Caco-2 (cell line): ENCODE data around the gene SVEP1. TPM values are rescaled to one million over a fixed set of nuclear protein-coding genes. Genes with fewer than 3 reads are reported as not detected.

Experiments
- BruUV-seq: library from RNA; stranded (reverse); fragments of 400-500 nt; replicated peaks from 2 replicates; lab custom pipeline; 2021; lab: Mats Ljungman, UMichigan
- CTCF ChIA-PET: fragments of 300-600 bp; sonication (Branson Sonifier 250); formaldehyde crosslinking; loops from one replicate; lab custom pipeline; 2022; ENCODE audit warnings: antibody characterized with exemption; lab: Charles Lee
- POLR2A ChIA-PET: fragments of 300-600 bp; sonication (Branson Sonifier 250); formaldehyde crosslinking; loops from one replicate; lab custom pipeline; 2022; ENCODE audit warnings: antibody characterized with exemption; lab: Charles Lee
- DNase-seq, 2 experiments: peaks; one replicate each; pipeline versions ENCODE4 v3.0.0 to v3.0.0-alpha.2; 2020 to 2022
- H3K27me3 ChIP-seq: replicated peaks from 2 replicates; pipeline ENCODE4 v1.6.0; 2011; ENCODE audit warnings: low read length; ENCODE audit not compliant: control insufficient read depth, insufficient read depth
- H3K36me3 ChIP-seq: 2 replicates; pipeline ENCODE4 v1.5.1; 2011; ENCODE audit warnings: low read length; ENCODE audit not compliant: control insufficient read depth, insufficient read depth
- H3K4me1 ChIP-seq: fragments of 250-450 bp; sonication (Bioruptor Pico); 2 replicates; pipeline ENCODE4 v1.5.1; 2020; ENCODE audit warnings: mild to moderate bottlenecking
- H3K4me3 ChIP-seq: 2 replicates; pipeline ENCODE4 v1.5.1; 2011; ENCODE audit warnings: low read depth, mild to moderate bottlenecking, control low read depth, low read length
- H3K9me3 ChIP-seq: fragments of 250-450 bp; sonication (Bioruptor Pico); 2 replicates; pipeline ENCODE4 v1.5.1; 2020; ENCODE audit warnings: mild to moderate bottlenecking, moderate library complexity
- H3K27ac Mint-ChIP-seq: one replicate; pipeline ENCODE4 v1.8.0; 2022; ENCODE audit warnings: mixed read lengths; ENCODE audit not compliant: unreplicated experiment
- H3K27me3 Mint-ChIP-seq: one replicate; pipeline ENCODE4 v1.8.0; 2022; ENCODE audit warnings: mixed read lengths; ENCODE audit not compliant: insufficient read depth, unreplicated experiment
- H3K36me3 Mint-ChIP-seq: one replicate; pipeline ENCODE4 v1.8.0; 2022; ENCODE audit warnings: mild to moderate bottlenecking, mixed read lengths; ENCODE audit not compliant: insufficient read depth, unreplicated experiment
- H3K4me1 Mint-ChIP-seq: one replicate; pipeline ENCODE4 v1.8.0; 2022; ENCODE audit warnings: low read depth, mixed read lengths; ENCODE audit not compliant: unreplicated experiment
- H3K4me3 Mint-ChIP-seq: one replicate; pipeline ENCODE4 v1.8.0; 2022; ENCODE audit warnings: mild to moderate bottlenecking, moderate library complexity, mixed read lengths; ENCODE audit not compliant: unreplicated experiment
- H3K9me3 Mint-ChIP-seq: one replicate; pipeline ENCODE4 v1.8.0; 2022; ENCODE audit warnings: mixed read lengths; ENCODE audit not compliant: unreplicated experiment
- intact Hi-C: fragments of 100-400 bp; cut with micrococcal nuclease; formaldehyde crosslinking; loops from one replicate; pipeline ENCODE4 v1.10.0; 2022; ENCODE audit not compliant: unreplicated experiment
- total RNA-seq: library from RNA; stranded (reverse); gene quantifications from 2 replicates; pipeline ENCODE4 v1.2.3, GENCODE V29; 2022
- TF ChIP-seq, protein P1 (sequence below), 2 experiments: fragments of 200-600 bp in 1 of 2; IDR thresholded peaks; 1 replicate in 1 of 2; 2 replicates in 1 of 2; pipeline versions ENCODE4 v1.5.1 to v1.8.0; 2011 to 2022; ENCODE audit warnings: antibody characterized with exemption in 1 of 2, control low read depth in 1 of 2, inconsistent platforms in 1 of 2, low read depth in 1 of 2, low read length in 1 of 2, mild to moderate bottlenecking in 1 of 2, moderate library complexity in 1 of 2; ENCODE audit not compliant: insufficient read depth in 1 of 2, severe bottlenecking in 1 of 2, unreplicated experiment in 1 of 2

The SVEP1 gene
- total RNA-seq, 1 experiment from 2014 or later, result 2.9 TPM

DNA sequence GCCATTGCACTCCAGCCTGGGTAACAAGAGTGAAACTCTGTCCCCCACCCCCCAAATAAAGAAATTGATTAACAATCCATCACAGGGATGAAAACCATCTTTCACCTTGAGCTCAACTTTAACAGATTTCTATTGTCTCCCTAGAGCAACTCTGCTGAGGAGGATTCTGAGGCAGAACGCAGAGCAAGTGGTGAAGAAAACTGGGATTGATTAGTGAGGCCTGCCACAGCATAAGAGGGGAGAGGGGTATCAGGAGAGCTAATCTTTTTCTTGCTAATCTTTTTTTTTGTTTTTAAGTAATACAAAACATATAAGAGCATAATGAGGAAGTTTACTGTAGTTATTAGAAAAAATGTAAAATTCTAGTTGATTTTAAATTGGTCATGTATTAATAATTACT, 250.8 kb downstream of the SVEP1 start:
- no peaks in the 10 kb centered on the region for H3K4me1 Mint-ChIP-seq
- intact Hi-C loops, result no loop called here
- H3K36me3 Mint-ChIP-seq, result no peaks in the 10 kb centered on the region
- no peaks in the 10 kb centered on the region for H3K36me3 ChIP-seq
- no peak for DNase-seq
- H3K4me1 ChIP-seq, result no peaks in the 10 kb centered on the region; the same call in 1 of the 2 replicates
- H3K9me3 ChIP-seq, result no peaks in the 10 kb centered on the region
- no TSS peak for BruUV-seq
- TF ChIP-seq, protein P1, sequence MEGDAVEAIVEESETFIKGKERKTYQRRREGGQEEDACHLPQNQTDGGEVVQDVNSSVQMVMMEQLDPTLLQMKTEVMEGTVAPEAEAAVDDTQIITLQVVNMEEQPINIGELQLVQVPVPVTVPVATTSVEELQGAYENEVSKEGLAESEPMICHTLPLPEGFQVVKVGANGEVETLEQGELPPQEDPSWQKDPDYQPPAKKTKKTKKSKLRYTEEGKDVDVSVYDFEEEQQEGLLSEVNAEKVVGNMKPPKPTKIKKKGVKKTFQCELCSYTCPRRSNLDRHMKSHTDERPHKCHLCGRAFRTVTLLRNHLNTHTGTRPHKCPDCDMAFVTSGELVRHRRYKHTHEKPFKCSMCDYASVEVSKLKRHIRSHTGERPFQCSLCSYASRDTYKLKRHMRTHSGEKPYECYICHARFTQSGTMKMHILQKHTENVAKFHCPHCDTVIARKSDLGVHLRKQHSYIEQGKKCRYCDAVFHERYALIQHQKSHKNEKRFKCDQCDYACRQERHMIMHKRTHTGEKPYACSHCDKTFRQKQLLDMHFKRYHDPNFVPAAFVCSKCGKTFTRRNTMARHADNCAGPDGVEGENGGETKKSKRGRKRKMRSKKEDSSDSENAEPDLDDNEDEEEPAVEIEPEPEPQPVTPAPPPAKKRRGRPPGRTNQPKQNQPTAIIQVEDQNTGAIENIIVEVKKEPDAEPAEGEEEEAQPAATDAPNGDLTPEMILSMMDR (IDR thresholded peaks at IDR 0.05; ENCODE audit: insufficient read depth in 1 of 2, low read depth in 1 of 2, low read length in 1 of 2, severe bottlenecking in 1 of 2, unreplicated experiment in 1 of 2), result no peak
- no peaks in the 10 kb centered on the region for H3K9me3 Mint-ChIP-seq
- no peak overlapping the region for H3K4me3 ChIP-seq
- POLR2A ChIA-PET, result interaction anchor here (0.5 kb wide), 1 partner anchor 72 kb away, joined by 11 read pairs; the partner anchor contains the start of gene TXN
- CTCF ChIA-PET, result no interaction called here
- no peak overlapping the region for H3K27ac Mint-ChIP-seq
- no peaks in the 10 kb centered on the region for H3K27me3 ChIP-seq
- H3K4me3 Mint-ChIP-seq, result no peak overlapping the region
- no peaks in the 10 kb centered on the region for H3K27me3 Mint-ChIP-seq

DNA sequence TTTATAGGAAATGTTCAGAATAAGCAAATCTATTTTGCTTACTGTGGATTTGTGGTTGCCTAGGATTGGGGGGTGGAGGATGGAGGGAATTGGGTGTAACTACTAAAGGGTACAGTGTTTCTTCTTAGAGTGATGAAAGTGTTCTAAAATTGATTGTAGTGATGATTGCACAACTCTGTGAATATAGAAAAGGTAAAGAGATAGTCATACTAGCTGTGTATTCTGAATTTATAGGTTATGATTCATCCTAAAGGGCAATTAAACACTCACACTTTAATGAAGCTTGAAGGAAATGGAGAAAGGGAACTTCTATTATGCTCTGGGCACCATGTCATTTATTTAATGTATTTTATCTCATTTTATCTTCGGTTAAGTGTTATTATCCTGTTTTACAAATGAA, 251.8 kb downstream of the SVEP1 start:
- Histone ChIP-seq H3K27me3 (no peaks in the 10 kb centered on the region), H3K9me3 (no peaks in the 10 kb centered on the region), H3K36me3 (no peaks in the 10 kb centered on the region), H3K4me3 (no peak overlapping the region), H3K4me1 (no peaks in the 10 kb centered on the region; the same call in 1 of the 2 replicates)
- POLR2A ChIA-PET, result no interaction called here
- H3K4me3 Mint-ChIP-seq, result no peak overlapping the region
- DNase-seq, result no peak
- no peak overlapping the region for H3K27ac Mint-ChIP-seq
- H3K9me3 Mint-ChIP-seq, result no peaks in the 10 kb centered on the region
- no TSS peak for BruUV-seq
- no peaks in the 10 kb centered on the region for H3K4me1 Mint-ChIP-seq
- TF ChIP-seq, protein P1 (IDR thresholded peaks at IDR 0.05; ENCODE audit: insufficient read depth in 1 of 2, low read depth in 1 of 2, low read length in 1 of 2, severe bottlenecking in 1 of 2, unreplicated experiment in 1 of 2), result no peak
- intact Hi-C loops, result no loop called here
- CTCF ChIA-PET, result no interaction called here
- H3K27me3 Mint-ChIP-seq, result no peaks in the 10 kb centered on the region
- no peaks in the 10 kb centered on the region for H3K36me3 Mint-ChIP-seq

DNA sequence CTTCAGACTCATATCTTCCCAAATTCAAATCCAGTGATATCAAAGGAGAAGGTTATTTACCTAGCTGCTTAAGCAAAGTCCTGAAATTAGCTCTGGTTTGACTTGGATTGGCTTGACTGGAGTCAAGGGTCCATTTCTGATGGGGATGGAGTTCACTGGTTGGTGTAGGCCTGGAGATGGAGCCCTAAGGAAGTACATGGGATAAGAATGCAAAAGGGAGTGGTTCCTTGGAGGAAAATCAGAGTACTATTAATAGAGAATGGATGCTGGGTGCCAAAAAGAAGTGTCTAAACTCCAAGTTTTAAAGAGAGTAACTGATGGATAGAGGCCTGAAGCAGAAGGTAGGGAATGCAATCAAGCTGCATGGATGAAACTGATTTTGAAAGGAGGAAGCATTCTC, 255.7 kb downstream of the SVEP1 start:
- no peaks in the 10 kb centered on the region; the same call in 1 of the 2 replicates for H3K4me1 ChIP-seq
- no peaks in the 10 kb centered on the region for H3K27me3 ChIP-seq
- TF ChIP-seq, protein P1 (IDR thresholded peaks at IDR 0.05; ENCODE audit: insufficient read depth in 1 of 2, low read depth in 1 of 2, low read length in 1 of 2, severe bottlenecking in 1 of 2, unreplicated experiment in 1 of 2), result no peak
- H3K4me3 ChIP-seq, result no peak overlapping the region
- CTCF ChIA-PET, result no interaction called here
- H3K4me3 Mint-ChIP-seq, result no peak overlapping the region
- POLR2A ChIA-PET, result no interaction called here
- intact Hi-C loops, result no loop called here
- no peak for DNase-seq
- H3K9me3 ChIP-seq, result no peaks in the 10 kb centered on the region
- H3K4me1 Mint-ChIP-seq, result no peaks in the 10 kb centered on the region
- no peaks in the 10 kb centered on the region for H3K36me3 Mint-ChIP-seq
- no peaks in the 10 kb centered on the region for H3K36me3 ChIP-seq
- H3K27me3 Mint-ChIP-seq, result no peaks in the 10 kb centered on the region
- H3K27ac Mint-ChIP-seq, result no peak overlapping the region
- no peaks in the 10 kb centered on the region for H3K9me3 Mint-ChIP-seq
- BruUV-seq, result no TSS peak
